CD4-positive, CD25-positive, alpha-beta regulatory T cell (primary cell): ENCODE data around the gene SMCO1. TPM values are rescaled to one million over a fixed set of nuclear protein-coding genes. Genes with fewer than 3 reads are reported as not detected.
"Not testable (repeated sequence)": the region's sequence is repeated elsewhere in the genome, so short reads cannot be mapped to it uniquely, and the experiment has no call there.

Experiments used
- ATAC-seq, 2 donors: fragments of 150-1000 bp; cut with Tn5 transposase; one replicate each; pipeline ENCODE4 v1.10.0; 2021; ENCODE audit warnings: low read depth in 2 of 2, moderate number of reproducible peaks in 2 of 2, moderate library complexity in 1 of 2
- DNase-seq, 3 donors: peaks; one replicate each; pipeline versions ENCODE4 v3.0.0 to v3.0.0-alpha.2; 2012 to 2022; ENCODE audit warnings: mixed read lengths in 1 of 3
- H3K27ac ChIP-seq: one replicate; pipeline ENCODE4 v1.7.0; 2013; ENCODE audit warnings: mild to moderate bottlenecking, low read length; ENCODE audit not compliant: insufficient read depth, poor library complexity, severe bottlenecking
- H3K27me3 ChIP-seq: one replicate; pipeline ENCODE4 v1.7.0; 2013; ENCODE audit warnings: low read length; ENCODE audit not compliant: control insufficient read depth, insufficient read depth
- H3K36me3 ChIP-seq: one replicate; pipeline ENCODE4 v1.7.0; 2013; ENCODE audit warnings: mild to moderate bottlenecking, low read length, moderate library complexity; ENCODE audit not compliant: control insufficient read depth, insufficient read depth
- H3K4me1 ChIP-seq: 2 replicates; pipeline ENCODE4 v1.7.0; 2013; ENCODE audit warnings: mild to moderate bottlenecking, low read length; ENCODE audit not compliant: insufficient read depth, control insufficient read depth, poor library complexity, severe bottlenecking
- H3K4me3 ChIP-seq: one replicate; pipeline ENCODE4 v1.7.0; 2013; ENCODE audit warnings: low read depth, mild to moderate bottlenecking, low read length, moderate library complexity
- H3K9me3 ChIP-seq, 2 experiments: 1 replicate in 1 of 2; 2 replicates in 1 of 2; pipeline ENCODE4 v1.7.0; 2013; ENCODE audit warnings: low read length in 2 of 2, mild to moderate bottlenecking in 1 of 2, moderate library complexity in 1 of 2; ENCODE audit not compliant: control insufficient read depth in 2 of 2
- H3K27ac Mint-ChIP-seq, 3 donors: one replicate each; pipeline ENCODE4 v1.8.0; 2020 to 2022; ENCODE audit warnings: mild to moderate bottlenecking in 3 of 3, mixed read lengths in 3 of 3, moderate library complexity in 2 of 3
- H3K27me3 Mint-ChIP-seq: one replicate; pipeline ENCODE4 v1.8.0; 2022; ENCODE audit warnings: mild to moderate bottlenecking, mixed read lengths
- H3K36me3 Mint-ChIP-seq: one replicate; pipeline ENCODE4 v1.8.0; 2020; ENCODE audit warnings: mixed read lengths
- H3K4me1 Mint-ChIP-seq, 4 donors: one replicate each; pipeline ENCODE4 v1.8.0; 2020 to 2022; ENCODE audit warnings: mixed read lengths in 4 of 4, mild to moderate bottlenecking in 1 of 4
- H3K4me3 Mint-ChIP-seq, 4 donors: one replicate each; pipeline ENCODE4 v1.8.0; 2020 to 2022; ENCODE audit warnings: mild to moderate bottlenecking in 4 of 4, mixed read lengths in 4 of 4, moderate library complexity in 3 of 4
- H3K9me3 Mint-ChIP-seq, 7 donors: one replicate each; pipeline ENCODE4 v1.8.0; 2020 to 2022; ENCODE audit warnings: mixed read lengths in 7 of 7, mild to moderate bottlenecking in 3 of 7, moderate library complexity in 2 of 7
- polyA plus RNA-seq, 4 donors: library from polyadenylated mRNA; unstranded; fragments of 300-500 nt; fragmentation: Illumina TruSeq; gene quantifications; one replicate each; pipeline ENCODE4 v1.2.3, GENCODE V29; 2021
- total RNA-seq: library from RNA; stranded (reverse); gene quantifications from one replicate; pipeline ENCODE4 v1.2.3, GENCODE V29; 2022

Gene SMCO1
- total and polyA plus RNA-seq, 5 donors from 2014 or later: not detected

DNA sequence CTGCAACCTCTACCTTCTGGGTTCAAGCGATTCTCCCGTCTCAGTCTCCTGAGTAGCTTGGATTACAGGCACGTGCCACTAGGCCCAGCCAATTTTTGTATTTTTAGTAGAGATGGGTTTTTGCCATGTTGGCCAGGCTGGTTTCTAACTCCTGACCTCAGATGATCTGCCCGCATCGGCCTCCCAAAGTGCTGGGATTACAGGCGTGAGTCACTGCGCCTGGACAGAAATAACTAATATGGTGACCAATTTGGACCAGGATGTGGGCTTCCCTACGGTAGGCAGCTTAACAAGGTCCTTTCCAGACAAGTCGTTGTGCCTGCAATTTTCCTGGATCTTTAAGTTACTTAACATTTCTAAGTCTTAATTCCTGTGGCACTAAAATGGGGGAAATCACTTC lies 38.4 kb upstream of the SMCO1 start:
- H3K27me3 Mint-ChIP-seq: no peaks in the 10 kb centered on the region
- DNase-seq (no peak), ATAC-seq (no peak)
- H3K9me3 Mint-ChIP-seq: peaks cover 0 to 11% (median 0%) of the 10 kb centered on the region in 7 donors
- Histone ChIP-seq H3K4me1 (no peaks in the 10 kb centered on the region), H3K36me3 (peaks cover 6% of the 10 kb centered on the region), H3K27ac (no peak overlapping the region), H3K27me3 (no peaks in the 10 kb centered on the region), H3K4me3 (no peak overlapping the region), H3K9me3 (peaks cover 2 to 14% of the 10 kb centered on the region in 2 experiments)
- H3K4me3 Mint-ChIP-seq: no peak overlapping the region
- H3K36me3 Mint-ChIP-seq: peaks cover 21% of the 10 kb centered on the region
- no peak overlapping the region for H3K27ac Mint-ChIP-seq
- peaks cover 0 to 16% (median 8%) of the 10 kb centered on the region in 4 donors for H3K4me1 Mint-ChIP-seq

DNA sequence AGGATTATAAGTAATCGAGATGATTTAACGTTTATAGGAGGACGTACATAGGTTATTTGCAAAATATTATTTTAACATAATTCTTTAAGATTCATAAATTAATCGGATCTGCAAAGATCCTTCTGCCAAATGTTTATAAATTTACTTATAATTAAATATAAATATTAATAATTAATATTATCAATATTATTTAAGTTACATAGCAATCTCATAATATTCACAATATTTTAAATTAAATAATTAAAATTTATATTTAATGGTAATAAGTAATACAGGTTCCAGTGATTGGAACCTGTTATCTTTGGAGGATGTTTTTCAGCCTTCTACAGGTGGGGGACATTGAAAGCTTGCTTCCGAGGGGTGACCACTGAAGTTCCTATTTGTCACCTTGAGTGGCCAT lies 37.1 kb upstream of the SMCO1 start:
- Histone ChIP-seq H3K4me1 (no peaks in the 10 kb centered on the region), H3K27me3 (no peaks in the 10 kb centered on the region), H3K4me3 (no peak overlapping the region), H3K27ac (no peak overlapping the region), H3K9me3 (peaks cover 2 to 14% of the 10 kb centered on the region in 2 experiments), H3K36me3 (peaks cover 6% of the 10 kb centered on the region)
- H3K4me1 Mint-ChIP-seq: peaks cover 0 to 12% (median 8%) of the 10 kb centered on the region in 4 donors
- DNase-seq (no peak), ATAC-seq (no peak)
- peaks cover 2 to 17% (median 5%) of the 10 kb centered on the region in 7 donors for H3K9me3 Mint-ChIP-seq
- no peak overlapping the region for H3K27ac Mint-ChIP-seq
- H3K27me3 Mint-ChIP-seq: no peaks in the 10 kb centered on the region
- H3K36me3 Mint-ChIP-seq: peaks cover 25% of the 10 kb centered on the region
- no peak overlapping the region for H3K4me3 Mint-ChIP-seq

DNA sequence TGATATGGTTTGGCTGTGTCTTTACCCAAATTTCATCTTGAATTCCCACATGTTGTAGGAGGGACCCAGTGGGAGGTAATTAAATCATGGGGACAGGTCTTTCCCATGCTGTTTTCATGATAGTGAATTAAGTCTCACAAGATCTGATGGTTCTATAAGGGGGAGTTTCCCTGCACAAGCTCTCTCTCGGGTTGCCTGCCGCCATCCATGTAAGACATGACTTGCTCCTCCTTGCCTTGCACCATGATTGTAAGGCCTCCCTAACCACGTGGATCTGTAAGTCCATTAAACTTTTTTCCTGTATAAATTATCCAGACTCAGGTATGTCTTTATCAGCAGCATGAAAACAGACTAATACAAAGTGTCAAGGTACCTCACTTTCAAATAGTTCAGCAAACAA lies 35.0 kb upstream of the SMCO1 start:
- not testable (repeated sequence) for H3K27ac Mint-ChIP-seq, H3K4me3 Mint-ChIP-seq, H3K27me3 ChIP-seq, DNase-seq, ATAC-seq, H3K4me1 Mint-ChIP-seq, H3K4me1 ChIP-seq, H3K27ac ChIP-seq, H3K27me3 Mint-ChIP-seq, H3K4me3 ChIP-seq, H3K36me3 ChIP-seq
- peaks cover 2 to 14% of the 10 kb centered on the region in 2 experiments for H3K9me3 ChIP-seq
- peaks cover 15% of the 10 kb centered on the region for H3K36me3 Mint-ChIP-seq
- H3K9me3 Mint-ChIP-seq: peaks cover 2 to 17% (median 5%) of the 10 kb centered on the region in 7 donors

DNA sequence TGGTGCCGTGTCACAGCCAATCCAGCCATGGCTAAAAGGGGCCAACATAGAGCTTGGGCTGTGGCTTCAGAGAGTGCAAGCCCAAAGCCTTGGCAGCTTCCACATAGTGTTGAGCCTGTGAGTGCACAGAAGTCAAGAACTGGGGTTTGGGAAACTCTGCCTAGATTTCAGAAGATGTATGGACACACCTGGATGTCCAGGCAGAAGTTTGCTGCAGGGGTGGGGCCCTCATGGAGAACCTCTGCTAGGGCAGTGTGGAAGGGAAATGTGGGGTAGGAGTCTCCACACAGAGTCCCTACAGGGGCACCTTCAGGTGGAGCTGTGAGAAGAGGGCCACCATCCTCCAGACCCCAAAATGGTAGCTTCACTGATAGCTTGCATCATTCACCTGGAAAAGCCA lies 34.2 kb upstream of the SMCO1 start:
- not testable (repeated sequence) for H3K27ac ChIP-seq, H3K4me1 Mint-ChIP-seq, DNase-seq, H3K27me3 ChIP-seq, H3K27ac Mint-ChIP-seq, H3K36me3 ChIP-seq, H3K4me1 ChIP-seq, H3K27me3 Mint-ChIP-seq, H3K4me3 Mint-ChIP-seq, H3K4me3 ChIP-seq, ATAC-seq
- peaks cover 2 to 14% of the 10 kb centered on the region in 2 experiments for H3K9me3 ChIP-seq
- peaks cover 11% of the 10 kb centered on the region for H3K36me3 Mint-ChIP-seq
- H3K9me3 Mint-ChIP-seq: peaks cover 2 to 17% (median 5%) of the 10 kb centered on the region in 7 donors

DNA sequence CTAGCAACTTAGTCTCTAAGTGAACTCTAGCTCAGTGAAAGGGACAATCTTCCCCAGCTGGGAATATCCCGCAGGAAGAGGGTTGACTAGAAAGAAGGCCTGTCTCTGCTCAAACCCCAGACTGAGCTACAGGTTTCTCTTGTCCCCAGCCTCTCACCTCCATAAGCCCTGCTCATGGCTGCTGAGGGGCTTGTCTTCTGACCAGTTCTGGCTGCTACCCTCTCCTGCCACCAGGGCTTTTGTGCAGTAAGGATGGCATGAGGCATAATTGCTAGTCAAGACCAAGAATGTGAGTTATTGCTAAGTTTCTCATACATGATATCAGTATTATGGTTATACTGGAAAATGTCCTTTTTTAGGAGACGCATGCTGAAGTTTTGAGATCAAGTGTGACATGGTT lies 31.9 kb upstream of the SMCO1 start:
- H3K4me3 ChIP-seq: no peak overlapping the region
- ATAC-seq (no peak), DNase-seq (no peak)
- no peaks in the 10 kb centered on the region for H3K36me3 ChIP-seq
- Mint-ChIP-seq H3K9me3 (peaks cover 2 to 17% (median 5%) of the 10 kb centered on the region in 7 donors), H3K27me3 (peaks cover 7% of the 10 kb centered on the region), H3K36me3 (peaks cover 5% of the 10 kb centered on the region), H3K4me1 (no peaks in the 10 kb centered on the region), H3K4me3 (no peak overlapping the region), H3K27ac (no peak overlapping the region)
- H3K9me3 ChIP-seq: peaks cover 2 to 14% of the 10 kb centered on the region in 2 experiments
- no peak overlapping the region for H3K27ac ChIP-seq
- H3K27me3 ChIP-seq: no peaks in the 10 kb centered on the region
- no peaks in the 10 kb centered on the region for H3K4me1 ChIP-seq

DNA sequence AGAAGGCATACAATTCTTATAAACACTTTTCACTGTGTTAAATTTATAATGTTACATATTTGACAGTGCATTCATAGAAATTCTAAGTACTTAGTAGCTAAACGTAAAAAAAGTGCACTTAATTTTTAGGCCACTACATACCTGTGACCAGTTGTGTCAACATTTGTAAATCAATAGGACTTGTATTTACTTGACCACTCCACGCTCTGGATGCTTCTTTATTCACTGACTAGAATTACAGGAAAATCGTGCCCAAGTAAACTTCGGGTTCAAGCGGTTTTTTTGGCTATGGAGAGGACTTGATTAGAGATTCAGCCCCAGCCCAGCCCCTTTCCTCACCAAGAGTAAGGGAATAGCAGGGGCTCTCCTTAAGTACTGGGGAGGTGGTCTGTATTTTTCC lies 31.4 kb upstream of the SMCO1 start:
- peaks cover 2 to 17% (median 5%) of the 10 kb centered on the region in 7 donors for H3K9me3 Mint-ChIP-seq
- no peaks in the 10 kb centered on the region for H3K27me3 ChIP-seq
- H3K4me3 ChIP-seq: no peak overlapping the region

DNA sequence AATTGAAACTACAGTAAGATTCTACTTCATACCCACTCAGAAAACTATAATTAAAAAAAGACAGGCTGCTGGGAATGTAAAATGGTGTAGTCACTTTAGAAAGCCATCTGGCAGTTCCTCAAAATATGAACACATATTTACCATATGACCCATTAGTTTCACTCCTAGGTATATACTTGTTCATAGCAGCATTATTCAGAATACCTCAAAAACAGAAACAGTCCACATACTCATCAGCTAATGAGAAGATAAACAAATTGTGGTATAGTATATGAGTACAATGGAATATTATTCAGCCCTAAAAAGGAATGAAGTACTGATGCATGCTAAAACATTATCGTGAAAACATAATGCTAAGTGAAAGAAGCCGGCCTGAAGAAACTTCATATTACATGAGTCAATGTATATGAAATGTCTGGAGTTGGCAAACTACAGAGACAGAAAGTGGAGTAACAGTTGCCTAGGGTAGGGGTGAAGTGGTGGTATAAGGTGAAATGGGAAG lies 29.4 kb upstream of the SMCO1 start:
- no peak for ATAC-seq
- H3K36me3 ChIP-seq: no peaks in the 10 kb centered on the region
- peaks cover 2 to 7% of the 10 kb centered on the region in 2 experiments for H3K9me3 ChIP-seq
- Mint-ChIP-seq H3K27ac (no peak overlapping the region), H3K4me1 (no peaks in the 10 kb centered on the region), H3K9me3 (peaks cover 0 to 10% (median 5%) of the 10 kb centered on the region in 7 donors), H3K4me3 (no peak overlapping the region), H3K36me3 (peaks cover 5% of the 10 kb centered on the region), H3K27me3 (peaks cover 7% of the 10 kb centered on the region)
- no peaks in the 10 kb centered on the region for H3K4me1 ChIP-seq
- H3K27me3 ChIP-seq: no peaks in the 10 kb centered on the region
- no peak overlapping the region for H3K27ac ChIP-seq
- H3K4me3 ChIP-seq: no peak overlapping the region
- DNase-seq: no peak

More for the DNA sequence above, 31.4 kb upstream of the SMCO1 start:
- H3K27me3 Mint-ChIP-seq: peaks cover 7% of the 10 kb centered on the region
- ATAC-seq: no peak
- Histone ChIP-seq H3K36me3 (no peaks in the 10 kb centered on the region), H3K4me1 (no peaks in the 10 kb centered on the region), H3K27ac (no peak overlapping the region), H3K9me3 (peaks cover 2 to 14% of the 10 kb centered on the region in 2 experiments)
- H3K27ac Mint-ChIP-seq: no peak overlapping the region
- no peak overlapping the region for H3K4me3 Mint-ChIP-seq
- DNase-seq: no peak
- peaks cover 5% of the 10 kb centered on the region for H3K36me3 Mint-ChIP-seq
- no peaks in the 10 kb centered on the region for H3K4me1 Mint-ChIP-seq

DNA sequence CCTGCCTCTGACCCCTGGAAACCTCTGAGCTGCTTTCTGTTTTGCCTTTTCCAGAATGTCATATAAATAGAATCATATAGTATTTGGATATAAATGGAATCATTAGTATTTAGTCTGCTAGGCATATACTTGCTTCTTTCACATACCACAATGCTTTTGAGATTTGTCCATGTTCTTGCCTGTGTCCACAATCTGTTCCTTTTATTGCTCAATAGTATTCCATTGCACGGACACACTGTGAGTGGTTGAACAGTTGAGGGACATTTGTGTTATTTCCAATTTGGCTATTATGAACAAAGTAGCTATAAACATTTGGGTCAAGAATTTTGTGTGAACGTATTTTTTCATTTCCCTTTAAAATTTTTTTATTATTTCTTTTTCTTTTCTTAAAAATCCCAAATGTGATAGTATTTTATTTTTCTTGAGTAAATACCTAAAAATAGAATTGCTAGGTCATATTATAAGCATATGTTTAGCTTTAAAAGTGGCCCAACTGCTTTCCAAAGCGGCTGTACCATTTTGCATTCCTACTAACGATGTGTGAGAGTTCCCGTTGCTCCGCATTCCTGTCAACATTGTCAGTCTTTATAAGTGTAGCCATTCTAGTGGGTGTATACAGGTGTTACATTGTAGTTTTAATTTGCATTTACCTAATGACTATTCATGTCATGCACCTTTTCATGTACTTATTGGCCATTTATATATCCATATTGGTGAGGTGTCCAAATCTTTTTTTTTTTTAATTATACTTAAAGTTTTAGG lies 26.7 kb upstream of the SMCO1 start:
- Histone ChIP-seq H3K27ac (no peak overlapping the region), H3K27me3 (no peaks in the 10 kb centered on the region), H3K4me3 (no peak overlapping the region), H3K9me3 (no peaks in the 10 kb centered on the region), H3K36me3 (no peaks in the 10 kb centered on the region), H3K4me1 (no peaks in the 10 kb centered on the region)
- Mint-ChIP-seq H3K27ac (no peak overlapping the region), H3K4me1 (peaks cover 4 to 6% (median 5%) of the 10 kb centered on the region in 4 donors), H3K9me3 (no peaks in the 10 kb centered on the region), H3K4me3 (no peak overlapping the region), H3K36me3 (no peaks in the 10 kb centered on the region), H3K27me3 (peaks cover 13% of the 10 kb centered on the region)
- DNase-seq (no peak), ATAC-seq (no peak)
